ENCODE results near the gene NRBP1. TPM values are rescaled to one million over a fixed set of nuclear protein-coding genes. Genes with fewer than 3 reads are reported as not detected.

NRBP1 gene
- total and polyA plus RNA-seq, 2 donors from 2014 or later, result 56.5 to 69.5 TPM

DNA sequence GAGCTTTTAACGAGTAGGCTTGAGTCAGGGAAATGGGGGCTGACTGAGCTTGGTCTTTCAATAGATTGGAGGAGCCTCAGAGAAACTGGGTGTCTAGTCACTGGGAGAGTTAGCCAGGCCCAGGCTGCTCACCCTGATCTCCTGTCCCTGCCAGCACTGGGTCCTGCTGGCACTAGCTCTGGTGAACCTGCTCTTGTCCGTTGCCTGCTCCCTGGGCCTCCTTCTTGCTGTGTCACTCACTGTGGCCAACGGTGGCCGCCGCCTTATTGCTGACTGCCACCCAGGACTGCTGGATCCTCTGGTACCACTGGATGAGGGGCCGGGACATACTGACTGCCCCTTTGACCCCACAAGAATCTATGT lies 14.5 kb downstream of the NRBP1 start:
- no peak overlapping the region for H3K27ac ChIP-seq (ENCODE audit: low read depth in 2 of 2, low read length in 2 of 2)
- H3K36me3 ChIP-seq (ENCODE audit: control insufficient read depth in 2 of 3, insufficient read depth in 3 of 3, low read length in 3 of 3), result peaks cover 9 to 58% (median 36%) of the 10 kb centered on the region in 3 donors
- H3K9me3 ChIP-seq (ENCODE audit: control insufficient read depth in 2 of 3, insufficient read depth in 1 of 3, low read length in 3 of 3), result no peaks in the 10 kb centered on the region
- H3K4me1 ChIP-seq (ENCODE audit: control insufficient read depth in 2 of 3, insufficient read depth in 2 of 3, low read depth in 1 of 3, low read length in 3 of 3), result no peaks in the 10 kb centered on the region
- H3K27me3 ChIP-seq (ENCODE audit: control insufficient read depth, insufficient read depth, low read length), result no peaks in the 10 kb centered on the region
- DNase-seq (no peak), FAIRE-seq (no peak)
- TF ChIP-seq, protein P1, sequence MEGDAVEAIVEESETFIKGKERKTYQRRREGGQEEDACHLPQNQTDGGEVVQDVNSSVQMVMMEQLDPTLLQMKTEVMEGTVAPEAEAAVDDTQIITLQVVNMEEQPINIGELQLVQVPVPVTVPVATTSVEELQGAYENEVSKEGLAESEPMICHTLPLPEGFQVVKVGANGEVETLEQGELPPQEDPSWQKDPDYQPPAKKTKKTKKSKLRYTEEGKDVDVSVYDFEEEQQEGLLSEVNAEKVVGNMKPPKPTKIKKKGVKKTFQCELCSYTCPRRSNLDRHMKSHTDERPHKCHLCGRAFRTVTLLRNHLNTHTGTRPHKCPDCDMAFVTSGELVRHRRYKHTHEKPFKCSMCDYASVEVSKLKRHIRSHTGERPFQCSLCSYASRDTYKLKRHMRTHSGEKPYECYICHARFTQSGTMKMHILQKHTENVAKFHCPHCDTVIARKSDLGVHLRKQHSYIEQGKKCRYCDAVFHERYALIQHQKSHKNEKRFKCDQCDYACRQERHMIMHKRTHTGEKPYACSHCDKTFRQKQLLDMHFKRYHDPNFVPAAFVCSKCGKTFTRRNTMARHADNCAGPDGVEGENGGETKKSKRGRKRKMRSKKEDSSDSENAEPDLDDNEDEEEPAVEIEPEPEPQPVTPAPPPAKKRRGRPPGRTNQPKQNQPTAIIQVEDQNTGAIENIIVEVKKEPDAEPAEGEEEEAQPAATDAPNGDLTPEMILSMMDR (IDR thresholded peaks at IDR 0.05; ENCODE audit: borderline replicate concordance, extremely low read depth, insufficient read depth), result no peak
- H3K9ac ChIP-seq (ENCODE audit: low read length in 3 of 3), result peak overlapping the region in 1 of 3 donors; percentile 34
- H3K4me3 ChIP-seq (ENCODE audit: low read length in 3 of 3), result no peak overlapping the region
- intact Hi-C loops (cut with DNase I), result no loop called here

DNA sequence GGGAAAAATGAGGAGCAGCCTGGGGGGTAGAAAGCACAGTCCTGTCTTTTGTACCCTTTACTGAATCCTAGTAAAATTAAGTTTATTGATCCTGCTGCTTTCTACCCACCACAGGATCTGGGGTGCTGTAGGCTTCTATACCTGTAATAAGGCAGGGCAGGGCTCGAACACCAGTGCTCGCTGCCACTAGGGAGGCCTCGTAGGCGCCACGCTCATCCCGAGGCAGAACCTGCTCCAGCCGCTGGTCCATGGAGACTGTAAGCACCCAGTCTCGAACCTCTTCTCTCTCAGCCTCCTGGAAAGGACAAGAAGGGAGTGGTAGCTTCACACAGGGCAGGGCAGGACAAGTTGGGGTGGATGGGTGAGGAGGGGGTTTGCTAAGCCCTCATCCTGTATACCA lies 16.7 kb downstream of the NRBP1 start:
- H3K4me3 ChIP-seq (ENCODE audit: low read length in 3 of 3), result no peak overlapping the region
- TF ChIP-seq, protein P1 (IDR thresholded peaks at IDR 0.05; ENCODE audit: borderline replicate concordance, extremely low read depth, insufficient read depth), result no peak
- no peaks in the 10 kb centered on the region for H3K4me1 ChIP-seq (ENCODE audit: control insufficient read depth in 2 of 3, insufficient read depth in 2 of 3, low read depth in 1 of 3, low read length in 3 of 3)
- intact Hi-C loops (cut with DNase I), result no loop called here
- no peak for FAIRE-seq
- no peaks in the 10 kb centered on the region for H3K9me3 ChIP-seq (ENCODE audit: control insufficient read depth in 2 of 3, insufficient read depth in 1 of 3, low read length in 3 of 3)
- no peak overlapping the region for H3K9ac ChIP-seq (ENCODE audit: low read length in 3 of 3)
- H3K36me3 ChIP-seq (ENCODE audit: control insufficient read depth in 2 of 3, insufficient read depth in 3 of 3, low read length in 3 of 3), result peaks cover 8 to 48% (median 42%) of the 10 kb centered on the region in 3 donors
- no peak overlapping the region for H3K27ac ChIP-seq (ENCODE audit: low read depth in 2 of 2, low read length in 2 of 2)
- DNase-seq, result no peak
- no peaks in the 10 kb centered on the region for H3K27me3 ChIP-seq (ENCODE audit: control insufficient read depth, insufficient read depth, low read length)

DNA sequence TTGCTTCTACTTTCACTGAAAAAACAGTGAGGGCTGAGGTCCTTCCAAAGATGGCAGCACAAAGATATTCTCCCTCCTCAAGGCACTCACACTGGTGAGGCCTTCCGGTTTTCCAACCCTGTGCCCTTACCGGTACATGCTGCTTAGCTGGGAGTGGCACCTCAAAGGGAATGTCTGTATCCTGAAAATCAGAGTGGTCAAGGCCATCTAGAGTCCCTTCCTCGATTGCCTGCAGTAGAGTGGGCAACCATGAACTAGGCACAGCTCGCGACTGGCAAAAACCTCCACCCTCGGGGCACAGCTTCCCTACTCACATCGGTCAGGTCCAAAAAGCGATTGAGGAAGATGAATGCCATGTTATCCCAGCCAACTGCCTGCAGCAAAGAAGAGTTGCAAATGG lies 17.2 kb downstream of the NRBP1 start:
- peaks cover 6 to 43% (median 38%) of the 10 kb centered on the region in 3 donors for H3K36me3 ChIP-seq (ENCODE audit: control insufficient read depth in 2 of 3, insufficient read depth in 3 of 3, low read length in 3 of 3)
- H3K27ac ChIP-seq (ENCODE audit: low read depth in 2 of 2, low read length in 2 of 2), result no peak overlapping the region
- no peaks in the 10 kb centered on the region for H3K9me3 ChIP-seq (ENCODE audit: control insufficient read depth in 2 of 3, insufficient read depth in 1 of 3, low read length in 3 of 3)
- no peak overlapping the region for H3K9ac ChIP-seq (ENCODE audit: low read length in 3 of 3)
- FAIRE-seq (no peak), DNase-seq (no peak)
- H3K27me3 ChIP-seq (ENCODE audit: control insufficient read depth, insufficient read depth, low read length), result no peaks in the 10 kb centered on the region
- intact Hi-C loops (cut with DNase I), result no loop called here
- TF ChIP-seq, protein P1 (IDR thresholded peaks at IDR 0.05; ENCODE audit: borderline replicate concordance, extremely low read depth, insufficient read depth), result no peak
- H3K4me3 ChIP-seq (ENCODE audit: low read length in 3 of 3), result no peak overlapping the region
- no peaks in the 10 kb centered on the region for H3K4me1 ChIP-seq (ENCODE audit: control insufficient read depth in 2 of 3, insufficient read depth in 2 of 3, low read depth in 1 of 3, low read length in 3 of 3)

DNA sequence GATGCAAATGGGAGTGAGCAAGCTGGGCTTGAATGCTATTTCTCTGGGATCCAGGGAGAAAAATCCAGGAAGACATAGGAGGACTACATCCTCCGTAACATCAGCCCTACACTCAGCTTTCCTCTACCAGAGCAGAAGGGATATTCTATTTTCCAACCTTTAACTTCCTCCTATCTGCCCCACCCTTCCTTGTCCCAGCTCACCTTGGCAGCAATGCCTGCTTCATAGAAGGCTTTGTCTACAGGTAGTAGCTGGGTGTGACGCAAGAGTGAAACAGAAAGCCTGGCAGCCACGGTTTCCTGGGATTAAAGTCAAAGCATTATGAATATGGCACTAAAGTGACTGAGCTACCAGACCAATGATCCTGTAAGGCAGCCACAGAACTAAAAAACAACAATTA lies 17.6 kb downstream of the NRBP1 start:
- TF ChIP-seq, protein P1 (IDR thresholded peaks at IDR 0.05; ENCODE audit: borderline replicate concordance, extremely low read depth, insufficient read depth), result no peak
- Histone ChIP-seq H3K27me3 (ENCODE audit: control insufficient read depth, insufficient read depth, low read length) (no peaks in the 10 kb centered on the region), H3K36me3 (ENCODE audit: control insufficient read depth in 2 of 3, insufficient read depth in 3 of 3, low read length in 3 of 3) (peaks cover 5 to 39% (median 33%) of the 10 kb centered on the region in 3 donors), H3K9ac (ENCODE audit: low read length in 3 of 3) (no peak overlapping the region), H3K4me3 (ENCODE audit: low read length in 3 of 3) (no peak overlapping the region), H3K27ac (ENCODE audit: low read depth in 2 of 2, low read length in 2 of 2) (no peak overlapping the region), H3K9me3 (ENCODE audit: control insufficient read depth in 2 of 3, insufficient read depth in 1 of 3, low read length in 3 of 3) (no peaks in the 10 kb centered on the region), H3K4me1 (ENCODE audit: control insufficient read depth in 2 of 3, insufficient read depth in 2 of 3, low read depth in 1 of 3, low read length in 3 of 3) (no peaks in the 10 kb centered on the region)
- DNase-seq (peak in 1 of 5 donors; percentile 76), FAIRE-seq (no peak)
- intact Hi-C loops (cut with DNase I), result no loop called here

Measured in kidney (tissue), 14 donors.